Esophagus muscularis mucosa (tissue), 4 donors: ENCODE data around the gene HELZ. TPM values are rescaled to one million over a fixed set of nuclear protein-coding genes. Genes with fewer than 3 reads are reported as not detected.

Source experiments
- DNase-seq: peaks from one replicate; pipeline ENCODE4 v3.0.0-alpha.2; 2017; ENCODE audit errors: extremely low spot score
- H3K27ac ChIP-seq, 4 donors: fragments of 200-600 bp; sonication (generic); replicated peaks in 1 of 4; 1 replicate in 3 of 4; 2 replicates in 1 of 4; pipeline ENCODE4 v1.5.1; 2016 to 2019; ENCODE audit warnings: mild to moderate bottlenecking in 1 of 4
- H3K27me3 ChIP-seq, 4 donors: fragments of 200-600 bp; sonication (generic); one replicate each; pipeline versions ENCODE4 v1.5.1 to v1.6.0; 2016 to 2019
- H3K36me3 ChIP-seq, 4 donors: fragments of 200-600 bp; sonication (generic); one replicate each; pipeline ENCODE4 v1.5.1; 2016 to 2019
- H3K4me1 ChIP-seq, 4 donors: fragments of 200-600 bp; sonication (generic); one replicate each; pipeline ENCODE4 v1.5.1; 2016 to 2019
- H3K4me3 ChIP-seq, 4 donors: fragments of 200-600 bp; sonication (generic); 1 replicate in 2 of 4; 2 replicates in 2 of 4; pipeline ENCODE4 v1.5.1; 2016 to 2019; ENCODE audit warnings: mild to moderate bottlenecking in 4 of 4, moderate library complexity in 1 of 4
- H3K9me3 ChIP-seq, 4 donors: fragments of 200-600 bp; sonication (generic); 1 replicate in 3 of 4; 2 replicates in 1 of 4; pipeline ENCODE4 v1.5.1; 2016 to 2019
- EP300 ChIP-seq: sonication (generic); formaldehyde crosslinking; IDR thresholded peaks from one replicate; pipeline ENCODE4 v1.6.1; 2017; ENCODE audit warnings: antibody characterized with exemption
- POLR2A ChIP-seq: fragments of 450-650 bp; IDR thresholded peaks from one replicate; pipeline ENCODE4 v1.6.1; 2017; ENCODE audit warnings: antibody characterized with exemption, moderate library complexity, mild to moderate bottlenecking, low read depth
- POLR2AphosphoS5 ChIP-seq, 2 donors: sonication (generic); formaldehyde crosslinking; IDR thresholded peaks; one replicate each; pipeline ENCODE4 v1.6.1; 2017; ENCODE audit warnings: antibody characterized with exemption in 2 of 2
- WGBS: methylation state at CpG from one replicate; pipeline ENCODE4 v1.1.5; 2018; 5-methylcytosine and 5-hydroxymethylcytosine counted together
- intact Hi-C: fragments of 100-400 bp; cut with DNase I; formaldehyde crosslinking; loops from one replicate; pipeline ENCODE4 v1.15.1; 2023
- total RNA-seq, 4 donors: library from RNA; depleted of rRNA; stranded (reverse); fragments of >200 nt; gene quantifications; one replicate each; pipeline versions ENCODE4 v1.1.0 to v1.2.1, GENCODE V29; 2016
- TF ChIP-seq, protein P1 (sequence below), 3 experiments: fragments of 200-600 bp in 2 of 3; fragments of 450-650 bp in 1 of 3; sonication (generic) in 2 of 3; IDR thresholded peaks; one replicate each; pipeline ENCODE4 v1.5.1; 2017 to 2019; ENCODE audit warnings: antibody characterized with exemption in 3 of 3, mild to moderate bottlenecking in 2 of 3, moderate library complexity in 1 of 3

Gene HELZ
- total RNA-seq, 4 donors from 2014 or later = 35.0 to 62.3 (median 45.8) TPM

DNA sequence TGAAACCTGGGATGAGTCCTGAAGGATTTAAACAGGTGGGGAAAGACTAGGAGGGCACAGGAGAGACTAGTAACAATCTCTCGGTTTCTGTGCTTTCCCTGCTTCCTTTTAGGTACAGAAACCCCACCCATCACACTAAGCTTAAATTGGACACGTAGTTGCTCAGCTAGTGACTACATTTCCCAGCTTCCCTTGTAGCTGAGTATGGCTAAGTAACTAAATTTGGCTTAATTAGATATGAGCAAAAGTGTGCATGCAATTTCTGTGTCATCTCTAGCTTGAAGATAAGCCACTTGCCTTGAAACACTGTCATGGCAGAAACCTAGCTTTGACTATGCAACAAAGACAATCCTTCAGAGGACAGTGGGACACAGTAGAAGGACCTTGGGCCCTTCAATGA lies 164.2 kb downstream of the HELZ start:
- WGBS = 88% methylated on average over 2 of the region's 2 CpGs
- H3K27me3 ChIP-seq = no peaks in the 10 kb centered on the region
- intact Hi-C loops = no loop called here

DNA sequence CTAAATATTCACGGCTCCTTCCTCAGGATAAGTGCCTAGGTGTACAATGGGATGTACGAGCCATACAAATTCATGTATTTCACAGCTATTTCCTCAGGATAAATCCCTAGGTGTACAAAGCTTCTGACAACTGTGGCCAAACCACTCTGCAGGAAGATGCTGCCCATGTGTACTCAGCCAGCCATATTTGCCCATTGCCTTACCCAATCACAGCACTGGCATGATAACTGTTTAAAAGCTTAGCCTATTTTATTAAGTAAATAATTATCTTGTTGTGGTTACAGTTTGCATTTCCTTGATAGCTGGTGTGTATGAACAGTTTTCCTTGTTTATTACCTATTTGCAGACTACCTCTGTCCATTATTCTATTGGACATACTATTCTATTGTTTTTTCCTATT lies 165.5 kb downstream of the HELZ start:
- Histone ChIP-seq H3K27ac (no peak overlapping the region), H3K9me3 (no peaks in the 10 kb centered on the region), H3K4me1 (no peaks in the 10 kb centered on the region), H3K4me3 (no peak overlapping the region), H3K27me3 (no peaks in the 10 kb centered on the region), H3K36me3 (peaks cover 8 to 35% (median 21%) of the 10 kb centered on the region in 4 donors)
- 98% methylated on average over 2 of the region's 2 CpGs for WGBS
- TF ChIP-seq POLR2AphosphoS5 (IDR thresholded peaks at IDR 0.05) (no peak), EP300 (no peak)
- TF ChIP-seq, protein P1, sequence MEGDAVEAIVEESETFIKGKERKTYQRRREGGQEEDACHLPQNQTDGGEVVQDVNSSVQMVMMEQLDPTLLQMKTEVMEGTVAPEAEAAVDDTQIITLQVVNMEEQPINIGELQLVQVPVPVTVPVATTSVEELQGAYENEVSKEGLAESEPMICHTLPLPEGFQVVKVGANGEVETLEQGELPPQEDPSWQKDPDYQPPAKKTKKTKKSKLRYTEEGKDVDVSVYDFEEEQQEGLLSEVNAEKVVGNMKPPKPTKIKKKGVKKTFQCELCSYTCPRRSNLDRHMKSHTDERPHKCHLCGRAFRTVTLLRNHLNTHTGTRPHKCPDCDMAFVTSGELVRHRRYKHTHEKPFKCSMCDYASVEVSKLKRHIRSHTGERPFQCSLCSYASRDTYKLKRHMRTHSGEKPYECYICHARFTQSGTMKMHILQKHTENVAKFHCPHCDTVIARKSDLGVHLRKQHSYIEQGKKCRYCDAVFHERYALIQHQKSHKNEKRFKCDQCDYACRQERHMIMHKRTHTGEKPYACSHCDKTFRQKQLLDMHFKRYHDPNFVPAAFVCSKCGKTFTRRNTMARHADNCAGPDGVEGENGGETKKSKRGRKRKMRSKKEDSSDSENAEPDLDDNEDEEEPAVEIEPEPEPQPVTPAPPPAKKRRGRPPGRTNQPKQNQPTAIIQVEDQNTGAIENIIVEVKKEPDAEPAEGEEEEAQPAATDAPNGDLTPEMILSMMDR (IDR thresholded peaks at IDR 0.05) = no peak
- no peak for DNase-seq
- intact Hi-C loops = no loop called here

More for the DNA sequence above, 164.2 kb downstream of the HELZ start:
- Histone ChIP-seq H3K4me3 (no peak overlapping the region), H3K4me1 (no peaks in the 10 kb centered on the region), H3K27ac (no peak overlapping the region), H3K36me3 (peaks cover 8 to 42% (median 28%) of the 10 kb centered on the region in 4 donors), H3K9me3 (no peaks in the 10 kb centered on the region)
- no peak for TF ChIP-seq EP300
- TF ChIP-seq POLR2A = no peak
- TF ChIP-seq POLR2AphosphoS5 (IDR thresholded peaks at IDR 0.05) = no peak
- TF ChIP-seq, protein P1 (IDR thresholded peaks at IDR 0.05) = no peak
- DNase-seq = no peak

DNA sequence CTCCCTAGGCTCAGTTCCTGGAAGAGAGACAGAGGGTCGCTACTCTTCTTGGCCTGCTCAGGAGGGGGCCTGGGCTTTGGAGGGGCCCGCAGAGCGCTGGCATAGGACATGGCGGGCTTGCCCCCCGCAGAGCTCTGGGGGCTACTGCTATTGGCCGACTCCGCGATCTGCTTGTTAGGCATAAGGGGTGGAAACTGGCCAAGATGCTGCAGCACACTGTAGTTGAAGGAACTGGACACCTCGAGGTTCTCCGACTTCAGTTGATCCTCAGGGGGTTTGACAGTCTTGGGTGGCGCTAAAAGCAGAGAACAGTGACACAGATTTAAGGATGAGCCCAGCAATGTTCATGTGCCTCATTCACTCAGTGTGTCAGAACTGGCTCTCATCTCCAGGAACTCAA lies 166.7 kb downstream of the HELZ start:
- Histone ChIP-seq H3K4me1 (no peaks in the 10 kb centered on the region), H3K27me3 (no peaks in the 10 kb centered on the region), H3K36me3 (peaks cover 8 to 36% (median 20%) of the 10 kb centered on the region in 4 donors), H3K27ac (no peak overlapping the region), H3K4me3 (no peak overlapping the region), H3K9me3 (no peaks in the 10 kb centered on the region)
- intact Hi-C loops = no loop called here
- no peak for DNase-seq
- no peak for TF ChIP-seq EP300
- TF ChIP-seq POLR2A = no peak
- TF ChIP-seq, protein P1 (IDR thresholded peaks at IDR 0.05) = no peak
- TF ChIP-seq POLR2AphosphoS5 (IDR thresholded peaks at IDR 0.05) = no peak
- WGBS = 94% methylated on average over 10 of the region's 11 CpGs

DNA sequence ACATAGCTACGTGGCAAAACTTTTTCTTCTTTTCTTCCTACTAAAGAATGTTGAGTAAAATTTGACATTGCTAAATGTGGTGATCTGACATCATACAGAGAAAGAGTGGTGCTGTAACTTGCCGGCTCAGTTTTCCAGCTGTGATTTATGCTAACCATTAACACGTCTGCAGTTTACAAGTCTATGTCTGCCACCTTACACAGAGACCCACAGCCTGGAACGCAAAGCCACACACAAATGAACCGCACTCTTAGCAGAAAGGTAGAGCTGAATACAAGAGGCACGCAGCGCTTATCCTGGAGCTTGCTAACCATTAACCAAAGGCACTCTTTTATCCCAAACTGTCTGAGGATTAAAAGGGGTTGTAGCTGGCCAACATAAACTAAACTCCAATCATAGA lies 168.7 kb downstream of the HELZ start:
- H3K27ac ChIP-seq = no peak overlapping the region
- H3K4me1 ChIP-seq = no peaks in the 10 kb centered on the region
- no peaks in the 10 kb centered on the region for H3K9me3 ChIP-seq
- H3K27me3 ChIP-seq = no peaks in the 10 kb centered on the region
- peaks cover 8 to 28% (median 21%) of the 10 kb centered on the region in 4 donors for H3K36me3 ChIP-seq
- TF ChIP-seq EP300 (no peak), POLR2AphosphoS5 (IDR thresholded peaks at IDR 0.05) (no peak), POLR2A (no peak)
- TF ChIP-seq, protein P1 (IDR thresholded peaks at IDR 0.05) = no peak
- WGBS = 80% methylated on average over 7 of the region's 7 CpGs
- intact Hi-C loops = no loop called here
- H3K4me3 ChIP-seq = no peak overlapping the region
- no peak for DNase-seq

DNA sequence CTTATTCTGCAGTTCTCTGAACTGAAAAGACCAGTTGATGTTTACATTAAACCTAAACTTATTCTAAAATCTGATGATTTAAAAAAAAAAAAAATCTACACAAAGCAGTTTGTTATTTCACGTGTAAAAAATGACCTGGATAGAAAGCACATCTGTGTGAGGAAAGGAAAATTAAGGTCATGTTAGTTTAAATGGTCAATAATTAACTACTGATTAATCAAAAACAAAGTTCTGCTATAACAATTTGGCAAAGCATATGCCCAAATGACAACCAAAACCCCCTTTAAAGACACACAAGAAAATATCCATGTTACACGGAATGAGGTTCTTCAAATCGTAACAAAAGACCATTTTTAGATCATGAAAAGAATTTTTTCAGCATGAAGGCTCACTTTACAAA lies 170.2 kb downstream of the HELZ start:
- H3K36me3 ChIP-seq = peaks cover 8 to 24% (median 20%) of the 10 kb centered on the region in 4 donors
- DNase-seq = no peak

More for the DNA sequence above, 170.2 kb downstream of the HELZ start:
- TF ChIP-seq POLR2AphosphoS5 (IDR thresholded peaks at IDR 0.05) (no peak), EP300 (no peak)
- Histone ChIP-seq H3K4me1 (no peaks in the 10 kb centered on the region), H3K4me3 (no peak overlapping the region), H3K9me3 (no peaks in the 10 kb centered on the region), H3K27ac (no peak overlapping the region), H3K27me3 (no peaks in the 10 kb centered on the region)
- WGBS = 90% methylated on average over 3 of the region's 3 CpGs
- intact Hi-C loops = no loop called here
